H9 (cell line): ENCODE measurements around the gene NAT16. TPM values are rescaled to one million over a fixed set of nuclear protein-coding genes. Genes with fewer than 3 reads are reported as not detected.

Experiments
- DNase-seq: peaks from one replicate; pipeline ENCODE4 v3.0.0-alpha.2; 2017
- H2AFZ ChIP-seq: one replicate; pipeline ENCODE4 v1.6.1; 2013; ENCODE audit warnings: mild to moderate bottlenecking, low read length, control low read depth, moderate library complexity
- H2AK5ac ChIP-seq: 2 replicates; pipeline ENCODE4 v1.6.1; 2013; ENCODE audit warnings: low read length, control low read depth, mixed read lengths; ENCODE audit not compliant: insufficient read length
- H2BK120ac ChIP-seq: one replicate; pipeline ENCODE4 v1.6.1; 2013; ENCODE audit warnings: low read depth, mild to moderate bottlenecking, low read length, control low read depth, inconsistent platforms; ENCODE audit not compliant: poor library complexity, severe bottlenecking
- H2BK12ac ChIP-seq: 2 replicates; pipeline ENCODE4 v1.6.1; 2013; ENCODE audit warnings: low read length, control low read depth, mixed read lengths, low read depth; ENCODE audit not compliant: insufficient read length
- H2BK15ac ChIP-seq: 2 replicates; pipeline ENCODE4 v1.6.1; 2013; ENCODE audit warnings: low read depth, low read length, control low read depth
- H2BK20ac ChIP-seq: one replicate; pipeline ENCODE4 v1.6.1; 2013; ENCODE audit warnings: low read depth, mild to moderate bottlenecking, low read length, control low read depth, inconsistent platforms; ENCODE audit not compliant: poor library complexity, severe bottlenecking
- H2BK5ac ChIP-seq: 2 replicates; pipeline ENCODE4 v1.6.1; 2013; ENCODE audit warnings: low read length, control low read depth, mixed read lengths; ENCODE audit not compliant: insufficient read length
- H3K14ac ChIP-seq: 2 replicates; pipeline ENCODE4 v1.6.1; 2013; ENCODE audit warnings: low read length, control low read depth; ENCODE audit not compliant: insufficient read depth
- H3K18ac ChIP-seq: 2 replicates; pipeline ENCODE4 v1.6.1; 2013; ENCODE audit warnings: low read depth, mild to moderate bottlenecking, mixed read lengths, low read length, control low read depth; ENCODE audit not compliant: insufficient read length
- H3K23ac ChIP-seq: 2 replicates; pipeline ENCODE4 v1.6.1; 2013; ENCODE audit warnings: low read length, control low read depth, mixed read lengths, low read depth; ENCODE audit not compliant: insufficient read length
- H3K23me2 ChIP-seq: 2 replicates; pipeline ENCODE4 v1.6.1; 2013; ENCODE audit warnings: low read depth, mild to moderate bottlenecking, mixed read lengths, low read length, control low read depth; ENCODE audit not compliant: insufficient read length, poor library complexity, severe bottlenecking
- H3K27ac ChIP-seq: 2 replicates; pipeline ENCODE4 v1.5.1; 2013; ENCODE audit warnings: low read length, control low read depth, mixed read lengths, low read depth; ENCODE audit not compliant: insufficient read length
- H3K27me3 ChIP-seq: 2 replicates; pipeline ENCODE4 v1.6.1; 2013; ENCODE audit warnings: low read length, control low read depth, inconsistent platforms; ENCODE audit not compliant: insufficient read depth
- H3K4ac ChIP-seq: 2 replicates; pipeline ENCODE4 v1.6.1; 2013; ENCODE audit warnings: low read depth, mild to moderate bottlenecking, control low read depth, inconsistent platforms, low read length, moderate library complexity
- H3K4me1 ChIP-seq: 2 replicates; pipeline ENCODE4 v1.6.1; 2013; ENCODE audit warnings: low read length, control low read depth, inconsistent platforms; ENCODE audit not compliant: insufficient read depth
- H3K4me2 ChIP-seq: 2 replicates; pipeline ENCODE4 v1.6.1; 2013; ENCODE audit warnings: low read length, control low read depth, mixed read lengths; ENCODE audit not compliant: insufficient read length, insufficient read depth
- H3K56ac ChIP-seq: 2 replicates; pipeline ENCODE4 v1.6.1; 2013; ENCODE audit warnings: low read depth, mild to moderate bottlenecking, mixed read lengths, low read length, control low read depth; ENCODE audit not compliant: insufficient read length
- H3K79me1 ChIP-seq: 2 replicates; pipeline ENCODE4 v1.6.1; 2013; ENCODE audit warnings: low read depth, mild to moderate bottlenecking, moderate library complexity, low read length, control low read depth, inconsistent platforms; ENCODE audit not compliant: insufficient read depth, poor library complexity, severe bottlenecking
- H3K79me2 ChIP-seq: 2 replicates; pipeline ENCODE4 v1.6.1; 2013; ENCODE audit warnings: low read length, control low read depth, inconsistent platforms; ENCODE audit not compliant: insufficient read depth
- H3K9ac ChIP-seq: 2 replicates; pipeline ENCODE4 v1.6.1; 2013; ENCODE audit warnings: low read length, control low read depth, mixed read lengths; ENCODE audit not compliant: insufficient read length; ENCODE audit errors: extremely low read depth
- H3K9me3 ChIP-seq: one replicate; pipeline ENCODE4 v1.6.1; 2013; ENCODE audit warnings: low read depth, low read length, inconsistent platforms; ENCODE audit not compliant: control insufficient read depth
- H3T11ph ChIP-seq: one replicate; pipeline ENCODE4 v1.6.1; 2013; ENCODE audit warnings: mild to moderate bottlenecking, low read length, control low read depth, inconsistent platforms
- H4K20me1 ChIP-seq: one replicate; pipeline ENCODE4 v1.6.1; 2013; ENCODE audit not compliant: control insufficient read depth, insufficient read length, insufficient read depth
- H4K5ac ChIP-seq: 2 replicates; pipeline ENCODE4 v1.6.1; 2013; ENCODE audit warnings: low read depth, mild to moderate bottlenecking, mixed read lengths, low read length, control low read depth; ENCODE audit not compliant: insufficient read length
- H4K8ac ChIP-seq: replicated peaks from 2 replicates; pipeline ENCODE4 v1.6.1; 2013; ENCODE audit warnings: low read length, control low read depth, mixed read lengths, low read depth; ENCODE audit not compliant: insufficient read length
- H4K91ac ChIP-seq: 2 replicates; pipeline ENCODE4 v1.6.1; 2013; ENCODE audit warnings: low read depth, mild to moderate bottlenecking, moderate library complexity, mixed read lengths, low read length, control low read depth; ENCODE audit not compliant: insufficient read length
- H3K27ac Mint-ChIP-seq, 3 experiments: 2 replicates in 2 of 3; 3 replicates in 1 of 3; pipeline ENCODE4 v1.8.0; 2020 to 2021; ENCODE audit warnings: mixed read lengths in 3 of 3, mild to moderate bottlenecking in 1 of 3, moderate library complexity in 1 of 3
- H3K27me3 Mint-ChIP-seq: 2 replicates; pipeline ENCODE4 v1.8.0; 2021; ENCODE audit warnings: low read depth, mild to moderate bottlenecking, moderate library complexity, mixed read lengths
- H3K36me3 Mint-ChIP-seq, 3 experiments: 2 replicates in 2 of 3; 3 replicates in 1 of 3; pipeline ENCODE4 v1.8.0; 2020 to 2021; ENCODE audit warnings: low read depth in 3 of 3, mixed read lengths in 3 of 3; ENCODE audit not compliant: insufficient read depth in 1 of 3
- H3K4me1 Mint-ChIP-seq, 2 experiments: 2 replicates each; pipeline ENCODE4 v1.8.0; 2020; ENCODE audit warnings: mixed read lengths in 2 of 2
- H3K4me3 Mint-ChIP-seq, 2 experiments: 2 replicates in 1 of 2; 3 replicates in 1 of 2; pipeline ENCODE4 v1.8.0; 2020 to 2021; ENCODE audit warnings: mild to moderate bottlenecking in 2 of 2, mixed read lengths in 2 of 2, moderate library complexity in 1 of 2
- H3K9me3 Mint-ChIP-seq, 2 experiments: 2 replicates in 1 of 2; 3 replicates in 1 of 2; pipeline ENCODE4 v1.8.0; 2020; ENCODE audit warnings: mild to moderate bottlenecking in 2 of 2, mixed read lengths in 2 of 2, moderate library complexity in 1 of 2
- WGBS: extraction: QIAGEN DNeasy Blood & Tissue Kit; methylation state at CpG from one replicate; pipeline ENCODE4 v1.1.7; 2013; ENCODE audit warnings: missing lambda C conversion rate, low lambda C conversion rate, mixed read lengths; ENCODE audit not compliant: insufficient read length; ENCODE audit errors: extremely low coverage; 5-methylcytosine and 5-hydroxymethylcytosine counted together
- total RNA-seq: library from RNA; stranded (reverse); gene quantifications from 2 replicates; pipeline ENCODE4 v1.2.1, GENCODE V29; 2021
- TF ChIP-seq, protein P1 (sequence below): fragments of 200-600 bp; sonication (generic); conservative IDR thresholded peaks from 3 replicates; pipeline ENCODE4 v1.8.0; 2021; ENCODE audit warnings: antibody characterized with exemption, mild to moderate bottlenecking

Gene NAT16
- total RNA-seq, 1 experiment from 2014 or later = 0.50 TPM

DNA sequence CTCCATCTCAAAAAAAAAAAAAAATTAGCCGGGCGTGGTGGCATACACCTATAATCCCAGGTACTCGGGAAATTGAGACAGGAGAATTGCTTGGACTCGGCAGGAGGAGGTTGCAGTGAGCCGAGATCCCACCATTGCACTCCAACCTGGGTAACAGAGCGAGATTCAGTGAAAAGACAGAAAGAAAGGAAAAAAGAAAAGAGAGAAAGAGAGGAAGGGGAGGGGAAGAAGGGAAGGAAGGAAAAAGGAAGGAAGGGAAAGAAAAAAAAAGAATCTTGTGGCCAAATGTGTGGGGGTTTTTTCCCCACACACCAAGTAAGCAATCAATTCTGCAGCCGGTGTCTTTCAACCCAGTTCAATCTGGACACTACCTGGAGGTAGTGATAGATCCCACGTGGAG is 9.0 kb upstream of the NAT16 start:
- no peak overlapping the region for H2BK5ac ChIP-seq
- no peaks in the 10 kb centered on the region for H3K9me3 ChIP-seq
- no peak overlapping the region for H3K4ac ChIP-seq
- H2BK120ac ChIP-seq = no peak overlapping the region
- no peak overlapping the region; a peak in 1 of 7 replicates for H3K27ac Mint-ChIP-seq
- H3K23me2 ChIP-seq = no peaks in the 10 kb centered on the region
- no peak overlapping the region for H4K91ac ChIP-seq
- DNase-seq = no peak
- peaks cover 2% of the 10 kb centered on the region; the same call in 1 of the 2 replicates for H3K4me1 ChIP-seq
- TF ChIP-seq, protein P1, sequence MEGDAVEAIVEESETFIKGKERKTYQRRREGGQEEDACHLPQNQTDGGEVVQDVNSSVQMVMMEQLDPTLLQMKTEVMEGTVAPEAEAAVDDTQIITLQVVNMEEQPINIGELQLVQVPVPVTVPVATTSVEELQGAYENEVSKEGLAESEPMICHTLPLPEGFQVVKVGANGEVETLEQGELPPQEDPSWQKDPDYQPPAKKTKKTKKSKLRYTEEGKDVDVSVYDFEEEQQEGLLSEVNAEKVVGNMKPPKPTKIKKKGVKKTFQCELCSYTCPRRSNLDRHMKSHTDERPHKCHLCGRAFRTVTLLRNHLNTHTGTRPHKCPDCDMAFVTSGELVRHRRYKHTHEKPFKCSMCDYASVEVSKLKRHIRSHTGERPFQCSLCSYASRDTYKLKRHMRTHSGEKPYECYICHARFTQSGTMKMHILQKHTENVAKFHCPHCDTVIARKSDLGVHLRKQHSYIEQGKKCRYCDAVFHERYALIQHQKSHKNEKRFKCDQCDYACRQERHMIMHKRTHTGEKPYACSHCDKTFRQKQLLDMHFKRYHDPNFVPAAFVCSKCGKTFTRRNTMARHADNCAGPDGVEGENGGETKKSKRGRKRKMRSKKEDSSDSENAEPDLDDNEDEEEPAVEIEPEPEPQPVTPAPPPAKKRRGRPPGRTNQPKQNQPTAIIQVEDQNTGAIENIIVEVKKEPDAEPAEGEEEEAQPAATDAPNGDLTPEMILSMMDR = no peak
- peaks cover 5% of the 10 kb centered on the region for H3K27me3 Mint-ChIP-seq
- H3K14ac ChIP-seq = no peak overlapping the region
- H3K4me2 ChIP-seq = no peak overlapping the region
- no peak overlapping the region for H4K8ac ChIP-seq
- no peaks in the 10 kb centered on the region for H4K20me1 ChIP-seq
- no peak overlapping the region for H3K23ac ChIP-seq
- H2AFZ ChIP-seq = no peak overlapping the region
- H2BK15ac ChIP-seq = no peak overlapping the region
- no peaks in the 10 kb centered on the region for H3K79me2 ChIP-seq
- no peak overlapping the region for H2BK20ac ChIP-seq
- H3K4me3 Mint-ChIP-seq = no peak overlapping the region
- H3K18ac ChIP-seq = no peak overlapping the region
- no peak overlapping the region for H4K5ac ChIP-seq
- no peaks in the 10 kb centered on the region for H3K27me3 ChIP-seq
- no peak overlapping the region for H3K56ac ChIP-seq
- no peaks in the 10 kb centered on the region for H3K36me3 Mint-ChIP-seq
- H3K27ac ChIP-seq = no peak overlapping the region
- no peak overlapping the region for H2AK5ac ChIP-seq
- no peak overlapping the region for H3T11ph ChIP-seq
- no peaks in the 10 kb centered on the region for H3K9me3 Mint-ChIP-seq
- H3K9ac ChIP-seq = no peak overlapping the region
- H3K4me1 Mint-ChIP-seq = no peaks in the 10 kb centered on the region
- no CpG with 5 or more reads among the region's 8 CpGs for WGBS
- no peak overlapping the region for H2BK12ac ChIP-seq
- no peaks in the 10 kb centered on the region for H3K79me1 ChIP-seq
